A549 (cell line): ENCODE results near the gene HDAC10.

ENCODE experiments used
- CBX8 ChIP-seq: fragments of 200-600 bp; sonication (generic); IDR thresholded peaks from 2 replicates; pipeline ENCODE4 v1.6.1; 2016
- CEBPB ChIP-seq, 2 experiments: fragments of >200 bp in 1 of 2; sonication (Bioruptor Twin) in 1 of 2; formaldehyde crosslinking in 1 of 2; IDR thresholded peaks; 2 replicates each; pipeline ENCODE4 v1.6.1; 2012 to 2016
- EHMT2 ChIP-seq: fragments of 200-600 bp; sonication (generic); IDR thresholded peaks from 2 replicates; pipeline ENCODE4 v1.6.1; 2016; ENCODE audit warnings: antibody characterized with exemption, low read depth, mild to moderate bottlenecking, moderate library complexity
- HDAC2 ChIP-seq: fragments of 200-600 bp; sonication (generic); IDR thresholded peaks from 2 replicates; pipeline ENCODE4 v1.6.1; 2016
- KDM1A ChIP-seq: fragments of 200-600 bp; sonication (generic); IDR thresholded peaks from 2 replicates; pipeline ENCODE4 v1.6.1; 2016; ENCODE audit warnings: low read depth, mild to moderate bottlenecking
- MAFK ChIP-seq: fragments of 450-650 bp; IDR thresholded peaks from 2 replicates; pipeline ENCODE4 v1.6.1; 2014; ENCODE audit not compliant: partially characterized antibody
- NPAS2 ChIP-seq: fragments of 250-450 bp; sonication (Bioruptor Pico); IDR thresholded peaks from 2 replicates; pipeline ENCODE4 v1.8.0; 2022; ENCODE audit warnings: mild to moderate bottlenecking, moderate library complexity, borderline replicate concordance
- NR3C1 ChIP-seq: fragments of >200 bp; sonication (Bioruptor Twin); formaldehyde crosslinking; IDR thresholded peaks from 3 replicates; pipeline ENCODE4 v1.6.1; 2017
- POLR2A ChIP-seq: IDR thresholded peaks from 2 replicates; pipeline ENCODE4 v1.6.1; 2012; ENCODE audit warnings: mild to moderate bottlenecking, low read length
- RFX5 ChIP-seq: fragments of 450-650 bp; IDR thresholded peaks from 2 replicates; pipeline ENCODE4 v1.7.1; 2014; ENCODE audit warnings: antibody characterized with exemption, mild to moderate bottlenecking, moderate library complexity
- TP53 ChIP-seq: fragments of 250-450 bp; sonication (Bioruptor Pico); IDR thresholded peaks from 2 replicates; pipeline ENCODE4 v1.5.0; 2021; ENCODE audit warnings: mild to moderate bottlenecking, moderate library complexity
- TF ChIP-seq, protein P1 (sequence below): fragments of >200 bp; sonication (Bioruptor Twin); formaldehyde crosslinking; IDR thresholded peaks from 3 replicates; pipeline ENCODE4 v1.5.1; 2016
- TF ChIP-seq, protein P2 (sequence below): IDR thresholded peaks from 2 replicates; pipeline ENCODE4 v1.6.1; 2012
- TF ChIP-seq, protein P3 (sequence below): fragments of 200-600 bp; sonication (generic); IDR thresholded peaks from 2 replicates; pipeline ENCODE4 v1.6.1; 2016; ENCODE audit warnings: antibody characterized with exemption, mild to moderate bottlenecking, moderate library complexity

DNA sequence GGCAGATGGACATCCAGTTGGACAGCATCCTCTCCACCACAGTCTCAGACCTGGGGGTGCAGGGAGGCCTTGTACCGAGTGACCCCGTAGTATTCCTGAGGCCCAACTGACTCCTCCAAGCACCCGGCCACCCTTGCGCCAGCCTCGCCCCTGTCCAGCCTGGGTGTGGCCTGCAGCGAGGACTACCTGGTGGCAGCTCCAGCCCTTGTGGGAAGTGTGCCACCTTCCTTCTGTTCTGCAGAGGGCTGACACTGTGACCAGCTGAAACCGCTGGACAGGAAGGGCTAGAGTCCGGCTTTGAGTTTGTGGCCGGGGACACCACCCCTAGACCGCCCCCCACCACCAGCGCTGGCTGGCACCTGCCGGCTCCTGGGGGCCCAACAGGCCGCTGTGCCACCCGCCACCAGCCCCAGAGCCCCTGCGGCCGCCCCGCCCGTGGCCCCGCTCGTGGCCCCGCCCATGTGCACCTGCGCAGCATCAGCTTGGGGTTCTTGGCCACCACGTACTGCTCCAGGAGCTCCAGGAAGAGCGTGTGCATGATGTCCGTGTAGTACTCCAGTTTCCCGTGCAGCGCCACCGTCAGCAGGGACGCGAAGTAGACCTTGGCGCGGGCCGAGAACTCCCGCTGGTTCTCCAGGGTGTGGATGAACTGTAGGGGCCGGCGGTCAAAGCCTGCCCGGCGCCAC is 29.1 kb upstream of the HDAC10 start:
- TF ChIP-seq, protein P1, sequence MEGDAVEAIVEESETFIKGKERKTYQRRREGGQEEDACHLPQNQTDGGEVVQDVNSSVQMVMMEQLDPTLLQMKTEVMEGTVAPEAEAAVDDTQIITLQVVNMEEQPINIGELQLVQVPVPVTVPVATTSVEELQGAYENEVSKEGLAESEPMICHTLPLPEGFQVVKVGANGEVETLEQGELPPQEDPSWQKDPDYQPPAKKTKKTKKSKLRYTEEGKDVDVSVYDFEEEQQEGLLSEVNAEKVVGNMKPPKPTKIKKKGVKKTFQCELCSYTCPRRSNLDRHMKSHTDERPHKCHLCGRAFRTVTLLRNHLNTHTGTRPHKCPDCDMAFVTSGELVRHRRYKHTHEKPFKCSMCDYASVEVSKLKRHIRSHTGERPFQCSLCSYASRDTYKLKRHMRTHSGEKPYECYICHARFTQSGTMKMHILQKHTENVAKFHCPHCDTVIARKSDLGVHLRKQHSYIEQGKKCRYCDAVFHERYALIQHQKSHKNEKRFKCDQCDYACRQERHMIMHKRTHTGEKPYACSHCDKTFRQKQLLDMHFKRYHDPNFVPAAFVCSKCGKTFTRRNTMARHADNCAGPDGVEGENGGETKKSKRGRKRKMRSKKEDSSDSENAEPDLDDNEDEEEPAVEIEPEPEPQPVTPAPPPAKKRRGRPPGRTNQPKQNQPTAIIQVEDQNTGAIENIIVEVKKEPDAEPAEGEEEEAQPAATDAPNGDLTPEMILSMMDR, result no peak
- TF ChIP-seq, protein P2, sequence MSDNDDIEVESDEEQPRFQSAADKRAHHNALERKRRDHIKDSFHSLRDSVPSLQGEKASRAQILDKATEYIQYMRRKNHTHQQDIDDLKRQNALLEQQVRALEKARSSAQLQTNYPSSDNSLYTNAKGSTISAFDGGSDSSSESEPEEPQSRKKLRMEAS, result no peak
- TF ChIP-seq POLR2A, result no peak
- TF ChIP-seq, protein P3, sequence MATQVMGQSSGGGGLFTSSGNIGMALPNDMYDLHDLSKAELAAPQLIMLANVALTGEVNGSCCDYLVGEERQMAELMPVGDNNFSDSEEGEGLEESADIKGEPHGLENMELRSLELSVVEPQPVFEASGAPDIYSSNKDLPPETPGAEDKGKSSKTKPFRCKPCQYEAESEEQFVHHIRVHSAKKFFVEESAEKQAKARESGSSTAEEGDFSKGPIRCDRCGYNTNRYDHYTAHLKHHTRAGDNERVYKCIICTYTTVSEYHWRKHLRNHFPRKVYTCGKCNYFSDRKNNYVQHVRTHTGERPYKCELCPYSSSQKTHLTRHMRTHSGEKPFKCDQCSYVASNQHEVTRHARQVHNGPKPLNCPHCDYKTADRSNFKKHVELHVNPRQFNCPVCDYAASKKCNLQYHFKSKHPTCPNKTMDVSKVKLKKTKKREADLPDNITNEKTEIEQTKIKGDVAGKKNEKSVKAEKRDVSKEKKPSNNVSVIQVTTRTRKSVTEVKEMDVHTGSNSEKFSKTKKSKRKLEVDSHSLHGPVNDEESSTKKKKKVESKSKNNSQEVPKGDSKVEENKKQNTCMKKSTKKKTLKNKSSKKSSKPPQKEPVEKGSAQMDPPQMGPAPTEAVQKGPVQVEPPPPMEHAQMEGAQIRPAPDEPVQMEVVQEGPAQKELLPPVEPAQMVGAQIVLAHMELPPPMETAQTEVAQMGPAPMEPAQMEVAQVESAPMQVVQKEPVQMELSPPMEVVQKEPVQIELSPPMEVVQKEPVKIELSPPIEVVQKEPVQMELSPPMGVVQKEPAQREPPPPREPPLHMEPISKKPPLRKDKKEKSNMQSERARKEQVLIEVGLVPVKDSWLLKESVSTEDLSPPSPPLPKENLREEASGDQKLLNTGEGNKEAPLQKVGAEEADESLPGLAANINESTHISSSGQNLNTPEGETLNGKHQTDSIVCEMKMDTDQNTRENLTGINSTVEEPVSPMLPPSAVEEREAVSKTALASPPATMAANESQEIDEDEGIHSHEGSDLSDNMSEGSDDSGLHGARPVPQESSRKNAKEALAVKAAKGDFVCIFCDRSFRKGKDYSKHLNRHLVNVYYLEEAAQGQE, result no peak
- no peak for TF ChIP-seq RFX5
- no peak for TF ChIP-seq HDAC2
- no peak for TF ChIP-seq TP53 (CRISPR knock-in tag)
- TF ChIP-seq NPAS2 (CRISPR knock-in tag), result no peak
- no peak for TF ChIP-seq MAFK
- TF ChIP-seq CBX8, result no peak
- TF ChIP-seq NR3C1, result no peak
- no peak for TF ChIP-seq EHMT2
- no peak for TF ChIP-seq CEBPB (IDR thresholded peaks at IDR 0.05)
- no peak for TF ChIP-seq KDM1A
